Stimulated activated CD8-positive, alpha-beta memory T cell treated with anti-CD3 and anti-CD28 coated beads, Interleukin-15, amount 100 ng/mL, for 48 hours (primary cell): Measurements from ENCODE around the gene CERS5.
"Not testable (repeated sequence)": the region's sequence is repeated elsewhere in the genome, so short reads cannot be mapped to it uniquely, and the experiment has no call there.

ENCODE experiments used
- DNase-seq, 2 donors: peaks; one replicate each; pipeline ENCODE4 v3.0.0-alpha.2; 2020; ENCODE audit warnings: low read depth in 2 of 2

Gene CERS5

GRCh38 chr12:50187084-50187900, 20.1 kb upstream of the CERS5 start:
- DNase-seq: peak; percentile 45 to 50

DNA sequence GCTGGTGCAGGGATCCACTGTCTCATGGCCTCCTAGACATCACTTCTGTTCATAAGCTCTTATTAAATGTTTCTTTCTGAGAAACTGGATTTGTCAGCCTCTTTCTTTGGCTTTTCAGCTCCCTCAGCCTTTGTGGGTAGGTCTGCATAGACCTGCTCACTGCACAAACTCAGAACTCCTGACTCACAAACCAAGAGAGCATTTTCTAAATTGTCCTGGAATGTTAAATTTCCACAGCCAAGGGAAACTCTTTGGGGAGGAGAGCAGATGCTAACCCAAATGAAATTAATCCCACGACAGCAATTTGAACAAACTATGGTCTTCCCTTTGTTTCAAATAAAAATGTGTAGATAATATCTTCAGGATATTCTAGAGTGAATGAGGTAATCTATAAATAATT, 19.5 kb upstream of the CERS5 start:
- DNase-seq: no peak

GRCh38 chr12:50185970-50186663, 18.9 kb upstream of the CERS5 start:
- DNase-seq: no peak

DNA sequence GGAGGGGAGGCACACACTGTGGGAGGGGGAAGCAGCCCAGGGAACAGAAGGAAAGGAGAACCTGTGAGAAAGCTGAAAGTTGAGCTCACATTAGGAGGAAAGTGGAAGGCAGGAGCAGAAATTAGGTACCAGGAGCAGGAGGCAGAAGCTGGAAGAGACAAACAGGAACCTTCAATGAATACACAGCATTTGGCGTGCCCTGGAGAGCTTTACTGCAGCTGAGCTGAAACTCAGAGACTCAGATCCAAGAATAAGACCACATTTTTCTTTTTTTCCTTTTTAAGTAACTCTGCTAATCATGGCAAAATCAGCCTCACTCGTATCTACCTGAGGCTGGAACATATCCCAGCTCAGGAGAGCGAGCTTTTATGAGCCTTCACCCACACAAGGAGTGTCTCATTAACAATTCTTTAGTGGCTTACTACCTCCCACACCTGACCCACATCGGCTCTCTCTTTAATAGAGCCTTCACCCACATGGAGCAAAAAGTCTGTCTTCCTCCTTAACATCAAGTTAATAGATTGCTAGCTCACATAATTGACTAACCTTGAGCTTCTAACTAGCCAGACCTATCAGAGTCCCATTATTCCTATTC, 18.2 kb upstream of the CERS5 start:
- no peak for DNase-seq

- DNase-seq: no peak
Measured at GRCh38 chr12:50184261-50184660, 17.1 kb upstream of the CERS5 start.

DNA sequence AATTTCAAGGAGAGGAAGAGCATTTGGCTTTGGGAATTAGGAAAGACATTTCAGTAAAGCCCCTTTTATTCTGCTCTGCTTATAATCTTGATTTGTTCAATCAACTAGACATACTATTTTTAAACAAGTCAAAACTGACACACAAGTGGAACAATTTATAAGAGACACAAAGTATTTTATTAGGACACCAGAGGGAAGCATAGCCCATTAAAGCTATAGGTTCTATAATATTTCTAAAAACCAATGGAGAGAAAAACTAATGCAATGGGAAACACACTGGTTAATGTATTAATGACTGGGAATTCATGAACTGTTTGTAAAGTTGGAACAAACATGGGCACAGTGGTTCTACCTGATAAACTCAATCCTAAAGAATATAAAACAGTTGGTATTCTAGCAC, 15.3 kb upstream of the CERS5 start:
- DNase-seq: no peak

DNA sequence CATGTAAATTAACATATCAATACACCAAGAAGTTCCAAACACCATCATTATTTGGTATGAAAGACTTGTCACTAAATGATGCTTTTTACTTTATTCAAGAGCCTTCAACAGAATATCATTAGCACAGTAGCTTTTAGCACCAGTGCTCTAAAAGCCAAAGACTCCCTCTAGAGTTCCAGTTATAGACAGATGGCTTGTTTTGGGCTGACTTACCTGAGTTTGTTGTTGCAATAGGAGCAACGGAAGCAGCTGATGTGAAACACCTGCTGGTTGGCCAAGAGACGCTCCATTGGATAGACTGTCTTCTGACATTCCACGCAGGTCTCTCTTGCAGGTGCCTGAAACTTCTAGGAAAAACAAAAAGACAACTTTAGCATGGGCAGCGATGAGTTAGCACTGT, 14.5 kb upstream of the CERS5 start:
- no peak for DNase-seq

DNA sequence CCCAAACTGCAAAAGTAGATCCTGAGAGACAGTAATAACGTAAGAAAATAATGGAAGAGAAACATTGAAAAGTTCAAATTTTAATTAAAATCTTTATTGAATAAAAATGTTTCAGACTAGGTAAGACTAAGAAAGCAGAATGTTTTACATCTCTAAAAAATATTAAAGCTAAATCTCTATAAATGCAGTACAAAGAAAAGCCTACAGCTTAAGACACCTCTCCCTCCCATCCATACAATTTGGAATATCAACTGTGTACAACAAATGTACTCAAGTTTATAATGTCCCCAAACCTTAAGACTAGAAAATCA, 8.5 kb upstream of the CERS5 start:
- DNase-seq: no peak

DNA sequence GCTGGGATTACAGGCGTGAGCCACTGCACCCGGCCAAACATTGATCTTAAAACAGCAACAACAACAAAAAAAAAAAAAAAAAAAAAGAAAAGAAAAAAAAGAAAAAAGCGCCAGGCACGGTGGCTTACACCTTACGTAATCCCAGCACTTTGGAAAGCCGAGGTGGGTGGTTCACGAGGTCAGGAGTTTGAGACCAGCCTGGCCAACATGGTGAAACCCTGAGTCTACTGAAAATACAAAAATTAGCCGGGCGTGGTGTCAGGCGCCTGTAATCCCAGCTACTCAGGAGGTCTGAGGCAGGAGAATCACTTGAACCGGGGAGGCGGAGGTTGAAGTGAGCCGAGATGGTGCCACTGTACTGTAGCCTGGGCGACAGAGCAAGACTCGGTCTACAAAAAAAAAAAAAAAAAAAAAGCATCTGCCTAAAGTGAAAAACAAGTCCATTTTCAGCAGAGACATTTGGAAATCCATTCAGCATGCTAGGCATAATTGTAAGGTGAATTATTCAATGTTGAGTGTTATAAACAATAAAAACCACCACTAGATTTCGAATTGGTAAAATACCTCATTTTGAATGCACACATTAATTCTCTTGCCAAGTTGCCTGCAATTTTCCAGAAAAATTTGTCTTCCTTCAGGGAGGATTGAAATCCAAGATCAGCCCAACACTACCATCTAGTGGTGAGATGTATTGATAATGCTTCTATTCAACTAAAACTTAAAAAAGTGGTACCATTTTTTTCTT, 8.0 kb upstream of the CERS5 start:
- no peak for DNase-seq

GRCh38 chr12:50166799-50167048, 445 bp downstream of the CERS5 start:
- DNase-seq: peak; percentile 60 to 63

- no peak for DNase-seq
Measured at GRCh38 chr12:50164963-50165362, 2.2 kb downstream of the CERS5 start.

GRCh38 chr12:50162230-50162629, 4.9 kb downstream of the CERS5 start:
- no peak for DNase-seq

DNA sequence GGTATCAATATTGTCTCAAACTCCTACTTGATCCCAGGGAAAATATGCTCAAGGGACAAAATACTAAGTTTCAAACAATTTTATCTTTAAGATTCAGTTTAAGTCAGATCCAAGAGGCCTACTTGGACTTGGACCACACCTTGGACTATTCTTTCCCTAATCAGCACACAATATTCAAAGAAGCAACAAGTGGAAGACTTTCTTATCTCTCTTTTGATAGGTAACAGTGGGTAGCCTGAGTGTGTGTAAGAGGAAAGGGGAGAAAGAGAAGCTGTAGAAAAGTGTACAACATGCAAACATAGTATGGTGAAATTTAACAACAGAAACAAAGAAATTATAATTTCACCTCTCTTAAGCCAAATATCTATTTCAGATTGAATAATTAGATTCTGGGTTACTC, 6.5 kb downstream of the CERS5 start:
- no peak for DNase-seq

- DNase-seq: no peak
Measured at GRCh38 chr12:50157259-50157658, 9.9 kb downstream of the CERS5 start.

- DNase-seq: no peak
Measured at GRCh38 chr12:50156641-50157040, 10.5 kb downstream of the CERS5 start.

GRCh38 chr12:50154947-50155346, 12.2 kb downstream of the CERS5 start:
- not testable (repeated sequence) for DNase-seq

DNA sequence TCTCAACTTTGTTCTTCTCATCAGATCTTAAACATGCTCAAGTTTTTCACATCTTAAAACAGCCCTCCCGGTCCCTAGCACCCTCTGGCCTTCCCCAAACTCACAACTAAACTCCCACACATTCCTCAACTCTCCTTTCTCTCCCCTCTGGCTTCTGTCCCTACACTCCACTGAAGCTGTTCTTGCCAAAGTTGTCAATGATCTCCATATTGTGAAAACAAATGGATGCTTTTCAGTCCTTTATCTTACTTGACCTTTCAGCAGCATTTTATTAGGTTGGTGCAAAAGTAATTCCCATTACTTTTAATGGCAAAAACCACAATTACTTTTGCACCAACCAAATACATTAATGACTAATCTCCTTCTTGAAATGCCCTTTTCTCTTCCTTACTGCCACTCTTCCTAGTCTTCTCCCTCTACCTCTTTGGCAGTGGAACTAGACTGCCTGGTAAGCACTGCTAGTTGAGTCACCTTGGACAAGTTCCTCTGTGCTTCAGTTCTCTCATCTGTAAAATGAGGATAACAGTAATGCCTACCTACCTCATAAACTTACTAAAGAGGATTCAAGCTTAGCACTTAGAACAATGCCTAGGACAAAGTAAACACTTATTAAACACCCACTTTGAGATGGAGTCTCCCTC, 16.0 kb downstream of the CERS5 start:
- no peak for DNase-seq

DNA sequence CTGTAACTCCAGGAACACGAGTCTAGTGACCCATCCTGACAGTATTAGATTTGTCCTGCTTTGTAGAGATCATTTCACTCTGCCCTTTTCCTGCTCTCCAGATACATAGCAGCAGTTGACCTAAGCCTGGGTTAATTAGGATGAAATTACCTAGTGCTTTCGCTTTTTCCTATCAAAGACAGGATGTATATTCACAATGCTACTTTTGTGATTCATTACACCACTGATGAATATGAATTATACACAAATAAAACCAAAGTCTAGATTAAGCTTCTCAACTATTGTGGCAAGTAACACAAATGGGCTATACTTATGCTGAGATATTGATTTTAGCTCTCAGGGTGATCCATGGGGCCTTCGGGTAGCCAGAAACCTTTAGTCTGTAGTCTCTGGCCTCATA, 17.9 kb downstream of the CERS5 start:
- DNase-seq: no peak

GRCh38 chr12:50148011-50148410, 19.2 kb downstream of the CERS5 start:
- DNase-seq: not testable (repeated sequence)

DNA sequence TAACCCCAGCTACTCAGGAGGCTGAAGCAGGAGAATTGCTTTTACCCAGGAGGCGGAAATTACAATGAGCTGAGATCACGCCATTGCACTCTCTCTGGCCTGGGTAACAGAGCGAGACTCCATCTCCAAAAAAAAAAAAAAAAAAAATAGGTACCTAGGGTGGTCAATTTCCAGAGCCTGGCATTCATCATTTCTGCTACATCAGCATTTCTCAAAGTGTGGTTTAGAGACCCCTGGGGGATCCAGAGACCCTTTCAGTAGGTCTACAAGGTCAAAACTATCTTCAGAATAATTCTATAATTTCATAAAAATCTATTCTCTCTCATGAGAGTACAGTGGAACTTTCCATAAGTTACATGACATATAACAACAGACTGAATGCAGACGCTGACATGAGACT, 19.9 kb downstream of the CERS5 start:
- no peak for DNase-seq

GRCh38 chr12:50145439-50145838, 21.7 kb downstream of the CERS5 start:
- DNase-seq: no peak

- DNase-seq: no peak
Measured at GRCh38 chr12:50142993-50143392, 24.2 kb downstream of the CERS5 start.
